ENCODE results near the gene IRF7.

The IRF7 gene

DNA sequence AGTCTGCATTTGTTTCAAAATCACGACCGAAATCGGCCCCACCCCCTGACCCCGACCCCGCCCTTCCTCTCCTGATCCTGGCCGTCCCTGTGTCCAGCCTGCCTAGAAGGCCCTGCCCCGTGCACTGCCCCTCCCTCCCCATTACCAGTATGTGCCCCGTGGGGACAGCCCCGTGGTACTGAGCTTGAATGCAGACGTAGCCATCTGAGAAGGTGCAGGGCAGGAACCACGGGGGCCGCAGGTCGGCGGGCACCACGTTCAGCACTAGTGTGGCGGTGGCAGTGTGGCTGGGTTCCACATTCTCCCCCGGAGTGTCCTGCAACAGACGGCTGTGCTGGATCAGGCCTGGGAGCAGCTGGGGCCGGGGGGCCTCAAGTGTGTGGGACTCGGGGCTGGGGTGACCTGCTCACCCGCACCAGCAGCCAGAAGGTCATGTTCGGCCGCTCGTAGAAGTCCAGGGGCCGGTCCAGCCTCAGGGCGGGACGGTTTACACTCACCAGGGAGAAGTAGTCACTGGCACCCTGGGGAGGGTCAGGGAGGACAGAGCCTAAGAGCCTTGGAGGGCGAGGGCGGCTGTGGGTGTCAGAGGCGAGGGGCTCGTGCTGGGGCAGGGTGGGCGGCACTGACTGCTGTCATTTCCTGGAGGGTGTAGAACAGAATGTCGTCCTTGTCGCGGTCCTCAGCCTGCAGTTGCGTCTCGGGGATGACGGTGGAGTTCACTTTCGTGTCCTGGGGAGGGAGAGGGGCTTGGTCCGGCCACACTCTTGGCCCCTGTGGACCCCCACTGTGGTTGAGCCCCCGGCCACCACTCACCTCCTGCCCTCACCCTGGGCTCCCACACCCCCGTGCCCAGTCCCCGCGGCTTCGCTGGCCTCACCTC lies 5.4 kb upstream of the IRF7 start:
- no peak for DNase-seq (ENCODE audit: low spot score)

DNA sequence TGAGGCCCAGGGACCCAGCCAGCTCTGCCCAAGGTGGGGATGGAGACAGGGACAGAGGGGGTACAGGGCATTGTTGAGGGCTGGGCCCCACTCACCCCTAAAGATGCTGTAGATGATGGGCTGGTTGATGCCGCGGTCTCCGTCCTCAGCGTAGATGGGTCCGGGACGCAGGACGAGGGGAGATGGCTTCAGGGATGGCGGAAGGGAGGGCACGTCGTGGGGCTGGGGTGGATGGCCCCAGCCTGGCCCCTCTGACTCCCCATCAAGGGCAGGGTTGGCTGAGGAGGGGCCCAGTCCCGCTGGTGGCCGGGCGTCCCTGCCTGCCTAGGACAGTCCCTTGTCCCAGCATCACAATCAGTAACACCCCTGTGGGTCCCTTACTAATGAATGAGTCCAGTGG lies 4.5 kb upstream of the IRF7 start:
- no peak for DNase-seq (ENCODE audit: low spot score)

DNA sequence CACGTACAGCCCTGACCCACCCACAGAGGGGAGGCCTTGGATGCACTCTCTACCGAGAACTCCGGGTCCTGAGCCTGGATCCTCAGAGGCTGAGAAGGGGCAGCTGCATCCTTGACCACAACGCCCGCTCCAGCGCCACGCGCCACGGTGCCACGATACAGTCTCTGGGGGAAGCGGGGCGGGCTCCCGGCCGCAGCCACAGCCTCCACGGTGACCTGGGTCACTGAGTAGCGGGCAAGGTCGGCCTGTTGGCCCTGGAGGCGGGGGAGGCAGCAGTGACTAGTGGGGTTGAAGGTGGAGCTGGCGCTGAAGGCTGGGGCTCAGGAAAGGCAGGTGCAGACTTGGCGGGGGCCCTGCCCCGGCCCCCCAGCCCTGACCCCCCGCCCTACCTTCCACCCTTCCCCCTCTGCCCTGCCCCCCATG lies 3.9 kb upstream of the IRF7 start:
- DNase-seq (ENCODE audit: low spot score) = no peak

DNA sequence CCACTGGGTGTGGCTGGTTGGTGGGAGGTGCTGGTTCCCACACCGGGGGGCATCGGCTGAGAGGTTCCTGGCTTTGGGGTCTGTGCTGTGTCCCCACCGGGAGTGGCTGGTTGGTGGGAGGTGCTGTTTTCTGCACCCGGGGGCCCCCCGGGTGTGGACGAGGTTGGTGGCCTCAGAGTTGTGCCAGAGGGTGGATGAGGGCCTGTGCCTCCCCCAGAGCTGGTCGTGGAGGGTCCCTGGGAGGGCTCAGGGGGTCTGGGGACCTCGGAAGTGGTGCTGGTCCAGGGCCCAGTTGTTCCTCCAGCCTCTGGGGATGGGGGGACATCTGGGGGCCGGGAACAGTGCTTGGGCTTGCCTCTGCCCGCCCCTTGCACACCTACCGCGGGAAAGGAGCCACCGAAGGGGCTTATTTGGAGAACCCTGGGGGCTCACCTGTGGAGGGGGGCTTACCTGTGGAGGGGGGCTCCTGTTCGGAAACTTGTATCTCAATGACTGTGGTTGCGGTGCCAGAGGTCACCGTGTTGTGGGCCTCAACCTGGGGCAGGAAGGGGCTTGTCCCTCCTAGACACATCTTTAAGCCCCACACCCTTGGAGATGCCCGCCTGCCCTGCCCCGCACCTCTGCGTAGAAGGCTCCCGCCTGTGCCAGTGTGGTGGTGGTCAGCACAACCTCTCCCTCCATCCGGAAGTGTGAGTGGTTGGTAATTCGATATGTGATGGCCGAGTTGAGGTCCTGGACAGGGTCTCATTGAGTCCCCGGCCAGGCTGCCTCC lies 3.3 kb upstream of the IRF7 start:
- no peak for DNase-seq (ENCODE audit: low spot score)

DNA sequence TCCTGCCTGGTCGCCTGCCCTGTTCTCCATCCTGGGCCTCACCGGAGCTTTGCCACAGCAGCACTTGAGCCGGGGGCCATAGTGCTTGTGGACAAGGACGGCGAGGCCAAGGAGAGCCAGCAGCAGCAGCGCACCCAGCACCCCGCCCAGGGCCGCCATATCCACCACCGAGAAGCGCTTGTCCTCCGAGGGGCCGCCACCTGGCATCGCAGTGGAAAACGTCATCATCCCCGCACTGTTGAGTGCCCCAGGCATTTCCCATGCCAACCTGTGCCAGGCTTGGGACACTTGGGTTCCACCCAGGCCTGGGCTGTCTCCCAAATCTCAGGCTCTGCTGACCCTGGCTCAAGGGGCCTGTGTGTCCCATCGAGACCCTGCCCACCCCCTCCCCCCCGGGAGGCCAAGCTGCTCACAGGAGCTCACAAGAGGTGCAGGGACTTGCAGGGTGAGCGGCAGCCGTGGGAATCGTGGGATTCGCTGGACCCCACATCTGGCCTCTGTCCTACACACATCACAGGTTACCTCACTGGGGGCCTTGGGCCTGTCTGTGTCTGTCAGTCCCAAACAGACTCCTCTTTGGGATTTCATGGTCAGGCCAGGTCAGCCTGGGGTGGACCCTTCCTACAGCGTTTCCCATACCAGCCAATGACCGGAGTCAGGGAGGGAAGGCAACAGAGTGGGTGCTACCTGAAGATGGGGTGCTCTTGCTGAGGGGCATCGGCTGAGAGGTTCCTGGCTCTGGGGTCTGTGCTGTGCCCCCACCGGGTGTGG lies 2.3 kb upstream of the IRF7 start:
- no peak for DNase-seq (ENCODE audit: low spot score)

DNA sequence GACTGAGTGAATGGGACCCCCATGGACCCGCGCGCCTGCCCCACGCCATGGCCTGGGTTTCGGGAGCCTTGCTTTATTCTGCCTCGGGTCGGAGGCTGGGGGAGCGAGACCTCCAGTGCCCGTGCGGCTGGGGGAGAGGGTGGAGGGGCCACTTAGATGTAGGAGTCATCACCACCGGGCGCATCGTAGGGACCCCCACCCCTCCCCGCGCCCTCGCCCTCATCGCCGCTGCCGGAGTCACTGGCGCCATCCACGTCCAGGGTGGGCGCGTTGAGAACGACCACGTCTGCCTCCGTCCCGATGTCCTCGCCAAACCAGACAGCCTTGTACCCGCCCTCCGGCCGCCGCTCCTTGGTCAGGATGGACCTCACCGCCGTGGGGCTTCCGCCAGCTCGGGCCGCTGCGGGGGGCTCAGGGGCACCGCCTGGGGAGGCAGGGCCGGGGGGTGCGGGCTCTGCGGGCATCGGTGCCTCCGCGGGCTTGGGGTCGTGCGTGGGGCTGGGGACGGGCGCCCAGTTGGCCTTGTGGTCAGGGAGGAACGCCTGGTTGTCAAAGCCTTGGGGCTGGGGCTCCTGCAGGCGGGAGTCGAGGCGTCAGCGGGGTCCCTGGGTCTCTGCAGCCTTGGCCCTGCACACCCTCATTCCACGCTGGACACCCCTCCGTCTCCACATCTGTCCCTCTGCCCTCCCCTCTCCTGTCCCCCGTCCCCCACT lies 1.6 kb upstream of the IRF7 start:
- DNase-seq (ENCODE audit: low spot score) = no peak

DNA sequence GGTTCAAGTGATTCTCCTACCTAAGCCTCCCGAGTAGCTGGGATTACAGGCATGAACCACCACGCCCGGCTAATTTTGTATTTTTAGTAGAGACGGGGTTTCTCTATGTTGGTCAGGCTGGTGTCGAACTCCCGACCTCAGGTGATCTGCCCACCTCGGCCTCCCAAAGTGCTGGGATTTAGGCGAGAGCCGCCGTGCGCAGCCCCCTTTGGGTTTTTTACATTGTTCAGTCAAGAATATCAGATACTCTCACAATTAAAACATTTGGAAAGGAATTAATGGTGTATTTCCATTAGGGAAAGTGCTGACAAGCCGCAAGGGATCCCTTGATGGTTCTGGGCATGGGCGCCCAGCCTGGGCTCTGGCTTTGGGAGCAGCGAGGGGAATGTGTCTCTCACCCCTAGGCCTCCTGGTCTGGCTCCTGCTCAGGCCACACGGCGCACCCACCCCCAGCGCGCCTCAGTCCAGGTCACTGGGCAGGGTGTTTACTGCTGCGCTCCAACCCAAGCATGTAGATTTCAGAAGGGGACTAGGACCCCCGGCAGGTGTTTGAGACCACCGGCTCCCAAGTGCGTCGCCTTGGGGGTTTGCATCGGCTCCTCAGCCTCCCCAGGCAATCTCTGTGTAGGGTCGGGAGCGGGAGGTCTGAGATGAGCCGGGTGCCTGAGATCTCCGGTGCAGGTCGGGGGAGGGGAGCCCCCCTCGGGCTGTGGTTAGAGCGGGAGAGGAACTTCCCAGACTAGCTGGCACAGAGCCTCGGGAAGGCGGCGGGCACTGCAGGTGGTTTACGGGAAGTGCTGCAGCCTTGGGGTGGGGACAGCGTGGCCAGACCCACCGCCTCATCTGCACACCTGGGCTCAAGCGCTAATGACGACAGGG lies 809 bp upstream of the IRF7 start:
- no peak for DNase-seq (ENCODE audit: low spot score)

DNA sequence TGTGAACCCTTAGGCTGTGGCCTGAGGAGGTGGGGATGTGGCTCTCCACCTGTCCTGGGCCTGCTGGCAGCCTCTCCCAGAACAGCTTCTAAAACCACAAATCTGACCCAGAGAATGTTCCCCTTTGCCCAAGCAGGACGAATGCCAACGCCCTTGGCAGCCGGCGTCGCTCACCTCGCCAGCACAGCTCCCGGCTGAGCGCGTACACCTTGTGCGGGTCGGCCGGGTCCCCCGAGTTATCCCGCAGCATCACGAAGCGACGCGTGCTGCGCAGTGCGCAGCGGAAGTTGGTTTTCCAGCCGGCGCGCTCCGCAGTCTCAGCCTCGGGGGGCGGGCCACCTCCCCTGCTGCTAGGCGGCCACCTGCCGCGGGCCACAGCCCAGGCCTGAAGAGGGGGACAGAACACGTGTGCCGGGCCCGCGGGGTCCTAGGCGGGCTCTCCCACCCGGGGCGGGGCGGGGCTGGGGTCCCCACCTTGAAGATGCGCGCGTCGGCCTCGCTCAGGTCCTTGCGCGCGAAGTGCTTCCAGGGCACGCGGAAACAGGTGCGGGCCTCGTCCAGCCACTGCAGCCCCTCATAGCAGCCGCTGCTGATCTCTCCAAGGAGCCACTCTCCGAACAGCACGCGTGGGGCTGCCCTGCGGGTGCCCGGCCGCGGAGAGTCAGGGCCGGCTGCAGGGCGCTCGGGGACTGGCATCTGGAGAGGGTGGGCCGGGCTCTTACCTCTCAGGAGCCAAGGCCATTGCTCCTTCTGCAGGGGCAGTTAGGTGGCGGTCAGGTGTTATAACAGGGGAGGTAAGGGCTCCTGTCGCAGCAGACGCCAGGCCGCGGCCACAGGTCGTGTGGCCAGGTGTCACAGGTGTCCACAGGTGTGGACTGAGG lies 887 bp downstream of the IRF7 start:
- DNase-seq (ENCODE audit: low spot score) = no peak

DNA sequence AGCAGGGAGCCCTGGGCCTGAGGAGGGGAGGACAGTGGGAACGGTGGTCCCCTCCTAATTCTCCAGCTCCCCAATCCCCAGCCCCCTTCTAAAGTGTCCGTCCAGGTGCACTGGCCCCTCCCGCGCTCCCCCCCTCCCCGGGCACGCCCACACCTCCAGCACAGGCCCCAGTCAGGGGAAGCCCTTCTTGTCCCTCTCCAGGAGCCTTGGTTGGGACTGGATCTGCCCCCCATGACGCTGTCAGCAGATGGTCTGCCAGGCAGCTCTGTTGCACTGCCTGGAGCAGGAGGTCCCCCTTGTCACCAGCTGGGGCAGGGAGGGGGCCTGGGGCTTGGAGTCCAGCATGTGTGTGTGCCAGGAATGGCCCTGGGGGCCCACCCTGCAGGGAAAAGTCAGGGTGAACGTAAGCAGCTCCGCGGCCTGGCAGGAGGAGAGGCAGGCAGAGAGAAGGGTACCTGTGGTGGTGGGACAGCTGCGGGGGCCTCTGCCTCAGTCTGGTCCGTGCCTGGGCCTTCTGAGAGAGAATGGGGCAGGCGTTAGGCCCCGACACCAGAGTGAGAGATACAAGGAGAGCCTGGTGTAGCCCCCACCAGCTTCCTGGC lies 1.6 kb downstream of the IRF7 start:
- DNase-seq (ENCODE audit: low spot score) = no peak

DNA sequence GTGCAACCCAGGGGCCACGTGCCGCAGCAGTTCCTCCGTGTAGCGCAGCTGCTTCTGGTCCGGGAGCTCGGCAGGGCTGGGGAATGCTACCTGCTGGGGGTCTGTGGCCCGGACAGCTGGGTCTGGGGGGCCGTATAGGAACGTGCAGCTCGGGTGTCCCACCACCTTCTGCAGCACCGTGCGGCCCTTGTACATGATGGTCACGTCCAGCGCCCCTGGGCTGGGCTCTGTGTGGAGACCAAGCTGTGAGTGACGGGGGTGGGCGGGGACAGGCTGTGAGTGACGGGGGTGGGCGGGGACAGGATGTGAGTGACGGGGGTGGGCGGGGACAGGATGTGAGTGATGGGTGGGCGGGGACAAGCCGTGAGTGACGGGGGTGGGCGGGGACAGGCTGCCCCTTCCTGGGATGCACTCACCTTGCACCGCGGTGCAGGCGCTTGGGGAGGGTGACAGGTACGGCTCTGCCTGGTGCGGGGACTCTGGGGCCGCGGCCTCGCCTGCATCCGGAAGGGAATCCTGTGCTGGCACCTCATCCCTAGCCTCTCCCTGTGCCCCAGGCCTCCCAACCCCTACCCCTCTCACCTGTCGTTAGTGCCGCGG lies 2.3 kb downstream of the IRF7 start:
- DNase-seq (ENCODE audit: low spot score) = no peak

DNA sequence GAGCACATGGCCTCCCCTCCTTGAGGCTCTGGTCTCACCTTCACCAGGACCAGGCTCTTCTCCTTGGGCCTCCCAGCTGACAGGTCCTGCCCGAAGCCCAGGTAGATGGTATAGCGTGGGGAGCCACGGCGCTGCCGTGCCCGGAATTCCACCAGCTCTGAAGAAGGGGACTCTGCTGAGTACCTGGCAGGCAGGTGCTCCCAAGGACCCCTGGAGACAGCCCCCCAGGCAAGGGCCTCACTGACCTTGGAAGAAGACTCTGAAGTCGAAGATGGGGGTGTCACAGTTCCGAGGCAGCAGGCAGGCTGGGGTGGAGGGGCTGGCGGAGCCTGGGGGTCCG lies 2.8 kb downstream of the IRF7 start:
- no peak for DNase-seq (ENCODE audit: low spot score)

DNA sequence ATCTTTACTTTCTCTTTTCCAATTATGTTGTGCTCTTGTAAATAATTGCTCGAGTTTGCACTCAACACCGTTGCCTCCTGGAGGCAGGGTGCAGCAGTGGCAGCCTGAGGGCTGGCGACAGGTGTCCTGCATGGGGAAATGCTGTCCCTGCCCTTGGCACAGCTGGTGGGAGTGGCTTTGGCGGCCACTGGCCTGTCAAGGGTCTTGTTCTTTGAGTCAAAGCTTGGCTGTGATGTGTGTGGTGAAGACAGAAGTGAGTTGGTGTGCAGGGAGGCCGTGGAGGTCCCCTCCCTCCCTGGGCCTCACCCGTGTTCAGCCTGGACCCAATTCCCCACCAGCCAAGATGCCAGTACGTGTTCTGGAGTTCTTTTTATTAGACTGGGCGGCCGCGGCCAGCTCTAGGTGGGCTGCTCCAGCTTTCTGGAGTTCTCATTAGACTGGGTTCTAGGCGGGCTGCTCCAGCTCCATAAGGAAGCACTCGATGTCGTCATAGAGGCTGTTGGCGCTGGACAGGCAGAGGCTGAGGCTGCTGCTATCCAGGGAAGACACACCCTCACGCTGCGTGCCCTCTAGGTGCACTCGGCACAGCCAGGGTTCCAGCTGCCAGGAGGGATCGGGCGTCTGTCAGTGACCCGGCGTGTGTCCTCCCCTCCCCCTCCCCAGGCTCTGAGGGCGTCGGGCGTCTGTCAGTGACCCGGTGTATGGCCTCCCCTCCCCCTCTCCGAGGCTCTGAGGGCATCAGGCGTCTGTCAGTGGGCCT lies 3.4 kb downstream of the IRF7 start:
- DNase-seq (ENCODE audit: low spot score) = no peak

DNA sequence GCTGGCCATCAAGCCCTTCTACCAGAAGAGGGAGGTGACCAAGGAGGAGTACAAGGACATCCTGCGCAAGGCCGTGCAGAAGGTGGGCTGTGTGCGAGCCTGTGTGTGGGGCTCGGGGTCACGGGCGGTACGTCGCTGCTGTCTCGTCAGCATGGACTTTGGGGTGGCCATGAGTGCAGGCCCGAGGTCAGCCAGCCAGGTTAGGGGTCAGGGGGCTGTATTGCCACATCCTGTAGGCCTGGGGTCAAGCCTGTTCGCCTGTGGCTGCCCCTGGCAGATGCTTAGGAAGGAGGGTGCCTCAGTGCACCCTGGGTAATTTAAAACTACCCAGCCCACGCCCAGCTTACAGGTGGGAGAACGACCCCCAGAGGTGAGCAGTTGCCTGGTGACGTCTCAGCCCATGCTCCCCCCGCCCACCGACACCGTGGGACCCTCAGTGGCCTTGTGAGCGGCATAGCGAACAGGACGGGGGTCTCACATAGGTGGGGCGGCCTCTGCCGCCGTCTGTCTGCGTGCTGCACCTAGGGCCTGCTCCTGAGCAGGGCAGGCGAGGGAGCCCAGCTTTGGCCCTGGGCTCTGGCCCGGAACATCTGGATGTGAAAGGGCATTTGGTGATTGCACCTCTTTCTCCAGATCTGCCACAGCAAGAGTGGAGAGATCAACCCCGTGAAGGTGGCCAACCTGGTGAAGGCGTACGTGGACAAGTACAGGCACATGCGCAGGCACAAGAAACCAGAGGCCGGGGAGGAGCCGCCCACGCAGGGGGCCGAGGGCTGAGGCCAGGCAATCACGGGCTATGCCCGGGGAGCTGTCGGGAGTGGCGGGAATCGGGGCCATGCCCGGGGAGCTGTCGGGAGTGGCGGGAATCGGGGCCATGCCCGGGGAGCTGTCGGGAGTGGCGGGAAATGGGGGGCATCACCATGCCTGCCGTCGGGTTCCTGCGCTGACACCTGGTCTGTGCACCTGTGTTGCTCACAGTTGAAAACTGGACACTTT lies 4.5 kb downstream of the IRF7 start:
- DNase-seq (ENCODE audit: low spot score) = no peak

DNA sequence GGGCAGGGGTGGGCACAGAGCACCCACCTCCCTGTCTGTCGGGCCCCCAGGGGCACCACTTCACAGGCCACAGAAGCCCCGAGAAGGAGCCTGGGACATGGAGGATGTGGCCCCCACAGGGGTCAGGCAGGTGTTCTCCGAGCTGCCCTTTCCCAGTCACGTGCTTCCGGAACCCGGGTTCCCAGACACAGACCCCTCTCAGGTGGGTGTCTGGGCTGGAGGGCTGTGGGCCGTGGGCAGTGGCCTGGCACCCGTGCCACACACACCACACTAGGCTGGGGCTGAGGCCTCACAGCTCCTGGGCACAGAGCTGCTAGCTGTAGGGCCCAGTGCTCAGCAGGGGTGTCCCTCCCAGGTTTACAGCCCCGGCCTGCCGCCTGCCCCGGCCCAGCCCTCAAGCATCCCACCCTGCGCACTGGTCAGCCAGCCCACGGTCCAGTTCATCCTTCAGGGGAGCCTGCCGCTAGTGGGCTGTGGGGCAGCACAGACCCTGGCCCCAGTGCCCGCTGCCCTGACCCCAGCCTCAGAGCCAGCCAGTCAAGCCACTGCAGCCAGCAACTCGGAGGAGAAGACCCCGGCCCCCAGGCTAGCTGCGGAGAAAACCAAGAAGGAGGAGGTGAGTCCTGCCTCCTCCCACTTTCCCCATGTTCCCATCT lies 5.5 kb downstream of the IRF7 start:
- DNase-seq (ENCODE audit: low spot score) = no peak

DNA sequence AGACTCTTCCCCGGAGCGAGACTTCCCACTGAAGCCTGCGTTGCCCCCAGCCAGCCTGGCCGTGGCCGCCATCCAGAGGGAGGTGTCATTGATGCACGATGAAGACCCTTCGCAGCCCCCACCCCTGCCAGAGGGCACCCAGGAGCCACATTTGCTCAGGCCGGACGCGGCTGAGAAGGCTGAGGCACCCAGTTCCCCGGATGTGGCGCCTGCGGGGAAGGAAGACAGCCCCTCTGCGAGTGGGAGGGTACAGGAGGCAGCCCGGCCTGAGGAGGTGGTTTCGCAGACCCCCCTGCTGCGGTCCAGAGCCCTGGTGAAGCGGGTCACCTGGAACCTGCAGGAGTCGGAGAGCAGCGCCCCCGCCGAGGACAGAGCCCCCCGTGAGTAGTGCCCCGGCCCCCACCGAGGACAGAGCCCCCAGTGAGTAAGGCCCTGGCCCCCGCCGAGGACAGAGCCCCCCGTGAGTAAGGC lies 6.4 kb downstream of the IRF7 start:
- DNase-seq (ENCODE audit: low spot score) = no peak

DNA sequence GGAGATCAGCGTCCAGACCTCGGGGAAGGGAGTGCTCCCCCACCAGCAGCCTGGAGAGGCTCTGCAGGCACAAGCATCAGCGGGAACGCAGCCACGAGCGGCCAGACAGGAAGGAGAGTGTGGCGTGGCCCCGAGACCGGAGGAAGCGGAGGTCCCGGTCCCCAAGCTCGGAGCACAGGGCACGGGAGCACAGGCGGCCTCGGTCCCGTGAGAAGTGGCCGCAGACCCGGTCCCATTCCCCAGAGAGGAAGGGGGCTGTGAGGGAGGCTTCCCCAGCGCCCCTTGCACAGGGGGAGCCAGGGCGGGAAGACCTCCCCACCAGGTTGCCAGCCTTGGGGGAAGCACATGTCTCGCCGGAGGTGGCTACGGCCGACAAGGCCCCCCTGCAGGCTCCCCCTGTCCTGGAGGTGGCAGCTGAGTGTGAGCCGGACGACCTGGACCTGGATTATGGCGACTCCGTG lies 6.9 kb downstream of the IRF7 start:
- DNase-seq (ENCODE audit: low spot score) = no peak
